ENCODE measurements around the gene AAGAB.

Gene AAGAB

DNA sequence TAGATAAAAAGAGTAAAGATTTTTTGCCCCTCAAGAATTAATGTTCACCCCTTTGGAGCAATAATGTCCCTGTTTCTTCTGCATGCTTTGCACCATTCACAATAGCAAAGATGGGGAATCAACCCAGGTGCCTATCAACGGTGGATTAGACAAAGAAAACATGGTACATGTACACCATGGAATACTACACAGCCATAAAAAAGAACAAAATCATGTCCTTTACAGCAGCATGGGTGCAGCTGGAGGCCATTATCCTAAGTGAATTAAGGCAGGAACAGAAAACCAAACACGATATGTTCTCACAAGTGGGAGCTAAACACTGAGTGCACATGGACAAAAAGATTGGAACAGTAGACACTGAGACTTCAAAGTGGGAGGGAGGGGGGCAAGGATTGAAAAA lies 35.2 kb downstream of the AAGAB start:
- no peak overlapping the region for H3K4me3 ChIP-seq (ENCODE audit: low read depth, low read length)
- TF ChIP-seq, protein P1, sequence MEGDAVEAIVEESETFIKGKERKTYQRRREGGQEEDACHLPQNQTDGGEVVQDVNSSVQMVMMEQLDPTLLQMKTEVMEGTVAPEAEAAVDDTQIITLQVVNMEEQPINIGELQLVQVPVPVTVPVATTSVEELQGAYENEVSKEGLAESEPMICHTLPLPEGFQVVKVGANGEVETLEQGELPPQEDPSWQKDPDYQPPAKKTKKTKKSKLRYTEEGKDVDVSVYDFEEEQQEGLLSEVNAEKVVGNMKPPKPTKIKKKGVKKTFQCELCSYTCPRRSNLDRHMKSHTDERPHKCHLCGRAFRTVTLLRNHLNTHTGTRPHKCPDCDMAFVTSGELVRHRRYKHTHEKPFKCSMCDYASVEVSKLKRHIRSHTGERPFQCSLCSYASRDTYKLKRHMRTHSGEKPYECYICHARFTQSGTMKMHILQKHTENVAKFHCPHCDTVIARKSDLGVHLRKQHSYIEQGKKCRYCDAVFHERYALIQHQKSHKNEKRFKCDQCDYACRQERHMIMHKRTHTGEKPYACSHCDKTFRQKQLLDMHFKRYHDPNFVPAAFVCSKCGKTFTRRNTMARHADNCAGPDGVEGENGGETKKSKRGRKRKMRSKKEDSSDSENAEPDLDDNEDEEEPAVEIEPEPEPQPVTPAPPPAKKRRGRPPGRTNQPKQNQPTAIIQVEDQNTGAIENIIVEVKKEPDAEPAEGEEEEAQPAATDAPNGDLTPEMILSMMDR (IDR thresholded peaks at IDR 0.05; ENCODE audit: borderline replicate concordance, insufficient read depth, low read depth, low read length): no peak

DNA sequence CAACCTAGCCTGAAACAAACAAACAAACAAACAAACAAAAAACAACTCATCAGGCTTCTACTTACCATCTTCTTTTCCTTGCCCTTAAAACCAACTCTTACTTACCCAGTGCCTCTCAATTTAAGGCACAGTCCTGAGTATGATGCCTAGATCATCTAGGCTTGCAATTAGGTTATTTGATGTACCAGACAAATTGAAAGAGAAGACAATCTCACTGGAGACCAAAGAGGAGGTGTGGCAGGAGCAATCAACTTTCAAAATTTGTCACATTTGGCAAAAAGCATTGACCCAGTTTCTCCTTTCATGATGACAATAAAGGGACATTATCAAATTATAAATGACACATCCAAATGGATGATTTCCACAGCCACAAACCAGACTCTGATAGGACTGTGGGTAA lies 36.0 kb downstream of the AAGAB start:
- H3K4me3 ChIP-seq (ENCODE audit: low read depth, low read length): no peak overlapping the region
- TF ChIP-seq, protein P1 (IDR thresholded peaks at IDR 0.05; ENCODE audit: borderline replicate concordance, insufficient read depth, low read depth, low read length): no peak

DNA sequence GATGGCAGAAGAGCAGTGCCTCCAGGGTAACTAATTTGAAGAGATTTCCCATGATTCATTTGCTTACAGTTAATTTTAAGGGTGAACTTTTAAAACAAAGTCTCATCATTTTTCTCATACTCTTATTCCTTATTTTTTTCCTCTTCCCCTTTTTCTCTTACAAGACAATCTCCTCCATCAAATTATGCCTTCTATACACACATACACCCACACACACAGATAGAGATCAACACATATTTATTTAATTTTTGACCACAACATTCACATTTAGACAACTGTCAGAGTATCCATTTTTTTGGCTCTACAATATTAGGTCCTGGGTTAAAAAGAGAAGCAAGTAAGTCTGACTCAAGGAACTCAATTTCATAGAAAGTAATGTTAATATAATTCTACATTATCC lies 37.6 kb downstream of the AAGAB start:
- TF ChIP-seq, protein P1 (IDR thresholded peaks at IDR 0.05; ENCODE audit: borderline replicate concordance, insufficient read depth, low read depth, low read length): no peak
- H3K4me3 ChIP-seq (ENCODE audit: low read depth, low read length): no peak overlapping the region

DNA sequence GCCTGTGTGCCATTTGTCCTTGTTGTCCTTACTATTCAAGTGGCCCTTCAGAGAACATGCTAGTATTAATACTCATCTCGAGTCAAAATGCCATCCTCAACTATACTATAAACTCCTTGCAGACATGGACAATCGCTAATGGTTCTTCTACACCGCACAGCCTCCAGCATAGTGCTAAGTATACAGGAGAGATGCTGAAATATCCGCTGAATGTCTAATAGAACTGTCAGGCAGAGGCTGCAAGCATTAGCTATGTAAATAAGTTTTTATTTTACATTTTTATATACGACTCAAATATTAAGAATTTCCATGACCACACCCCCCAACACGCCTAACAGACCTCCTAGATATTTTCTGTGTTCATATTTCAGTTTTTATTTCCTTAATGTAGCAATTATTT lies 39.4 kb downstream of the AAGAB start:
- TF ChIP-seq, protein P1 (IDR thresholded peaks at IDR 0.05; ENCODE audit: borderline replicate concordance, insufficient read depth, low read depth, low read length): no peak
- H3K4me3 ChIP-seq (ENCODE audit: low read depth, low read length): no peak overlapping the region

DNA sequence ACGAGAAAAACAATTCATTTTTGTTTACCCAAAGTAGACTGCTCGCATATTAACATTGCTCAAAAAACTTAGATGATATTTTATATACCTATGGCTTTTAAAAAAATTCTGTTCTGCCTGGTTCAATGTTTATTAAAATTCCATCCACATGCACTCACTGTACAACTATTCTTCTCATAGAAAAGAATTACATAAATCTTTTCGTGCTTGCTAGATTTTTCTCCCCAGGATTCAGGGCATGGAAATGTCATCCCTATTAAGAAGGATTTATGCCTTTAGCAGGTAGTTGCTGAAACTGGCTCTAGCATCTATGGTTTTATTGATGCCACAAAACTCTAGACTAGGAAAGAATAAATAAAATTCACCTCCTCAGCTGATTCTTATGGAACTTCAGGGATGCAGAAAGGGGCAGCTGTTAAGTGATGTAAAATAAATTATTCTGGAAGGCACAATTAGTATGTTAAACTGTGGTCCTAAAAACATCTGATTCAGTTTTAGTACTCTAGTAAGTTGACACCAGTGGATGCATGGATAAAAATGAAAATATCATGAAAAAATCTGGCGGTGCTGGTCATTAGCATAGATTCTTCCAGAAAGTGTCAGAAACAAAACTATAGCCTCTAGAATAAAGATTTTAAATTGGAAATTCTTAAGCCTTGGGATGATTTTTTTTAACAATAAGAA lies 41.6 kb downstream of the AAGAB start:
- H3K4me3 ChIP-seq (ENCODE audit: low read depth, low read length): no peak overlapping the region
- TF ChIP-seq, protein P1 (IDR thresholded peaks at IDR 0.05; ENCODE audit: borderline replicate concordance, insufficient read depth, low read depth, low read length): no peak

DNA sequence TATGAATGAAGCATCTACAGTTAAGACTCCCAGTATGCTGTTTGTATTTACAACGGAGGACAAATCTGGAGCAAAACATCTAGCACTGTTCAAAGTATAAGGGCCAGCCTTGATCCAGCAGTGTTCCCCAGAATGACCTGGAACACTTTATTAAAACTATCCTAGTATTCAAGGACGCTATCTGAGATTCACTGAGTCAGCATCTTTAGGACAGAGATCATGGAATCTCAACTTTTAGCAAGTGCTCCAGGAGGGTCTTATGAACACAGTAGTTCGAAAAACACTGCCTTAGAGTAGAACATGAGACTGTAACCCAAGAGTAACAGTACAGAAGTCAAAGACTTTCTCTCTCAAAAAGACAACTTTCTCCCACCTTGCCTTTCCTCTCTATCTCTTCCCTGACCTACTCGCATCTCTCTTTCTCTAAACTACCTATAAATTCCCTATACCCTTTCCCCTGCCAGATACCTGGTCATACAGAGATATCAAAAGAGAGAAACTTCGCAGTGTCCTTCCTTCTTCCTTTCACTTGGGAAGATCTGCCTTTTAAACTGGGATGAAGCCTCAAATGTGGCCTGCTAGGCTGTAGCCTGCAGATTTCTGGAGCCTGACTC lies 43.8 kb downstream of the AAGAB start:
- TF ChIP-seq, protein P1 (IDR thresholded peaks at IDR 0.05; ENCODE audit: borderline replicate concordance, insufficient read depth, low read depth, low read length): no peak
- no peak overlapping the region for H3K4me3 ChIP-seq (ENCODE audit: low read depth, low read length)

DNA sequence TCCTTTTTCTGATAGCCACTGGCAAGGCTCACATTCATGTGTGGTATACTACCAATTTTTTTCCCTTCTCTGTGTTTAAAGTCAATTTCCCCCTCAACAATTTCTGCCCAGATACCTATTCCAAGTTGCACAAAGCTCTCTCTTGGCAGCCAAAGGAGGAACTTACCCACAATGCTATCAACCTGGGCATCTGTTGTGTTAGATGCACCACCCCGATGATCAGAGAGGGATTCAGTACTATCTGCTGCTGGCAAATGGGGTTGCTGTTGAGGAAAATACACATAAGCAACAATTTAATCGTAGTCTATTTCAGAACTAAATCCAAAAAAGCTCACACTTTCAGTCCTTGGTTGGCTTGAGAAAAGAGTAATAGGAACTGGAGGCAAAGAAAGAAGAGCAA lies 46.1 kb downstream of the AAGAB start:
- TF ChIP-seq, protein P1 (IDR thresholded peaks at IDR 0.05; ENCODE audit: borderline replicate concordance, insufficient read depth, low read depth, low read length): no peak
- no peak overlapping the region for H3K4me3 ChIP-seq (ENCODE audit: low read depth, low read length)

Measured in GM12875 (cell line).